Naive thymus-derived CD4-positive, alpha-beta T cell (primary cell): ENCODE data around the gene RAB3B. TPM values are rescaled to one million over a fixed set of nuclear protein-coding genes. Genes with fewer than 3 reads are reported as not detected.

Experiments
- ATAC-seq: fragments of 150-1000 bp; cut with Tn5 transposase; 2 replicates; pipeline ENCODE4 v1.10.0; 2021; ENCODE audit warnings: mild to moderate bottlenecking, moderate library complexity
- CTCF ChIA-PET: fragments of 350-600 bp; sonication (Branson Sonifier 250); formaldehyde crosslinking; loops from one replicate; lab custom pipeline; 2021; ENCODE audit warnings: antibody characterized with exemption; lab: Charles Lee
- POLR2A ChIA-PET: fragments of 350-600 bp; sonication (Branson Sonifier 250); formaldehyde crosslinking; loops from one replicate; lab custom pipeline; 2021; ENCODE audit warnings: antibody characterized with exemption, inconsistent platforms; lab: Charles Lee
- DNase-seq, 9 donors: peaks; one replicate each; pipeline versions ENCODE4 v3.0.0 to v3.0.0-alpha.2; 2020 to 2022; ENCODE audit warnings: mixed read lengths in 1 of 9
- H3K27ac ChIP-seq: one replicate; pipeline ENCODE4 v1.7.0; 2013; ENCODE audit warnings: mild to moderate bottlenecking, low read depth, low read length, moderate library complexity
- H3K27me3 ChIP-seq, 2 donors: one replicate each; pipeline ENCODE4 v1.7.0; 2013; ENCODE audit warnings: low read length in 2 of 2, mild to moderate bottlenecking in 2 of 2, moderate library complexity in 2 of 2; ENCODE audit not compliant: control insufficient read depth in 2 of 2, insufficient read depth in 2 of 2
- H3K36me3 ChIP-seq, 3 experiments: 1 replicate in 2 of 3; 2 replicates in 1 of 3; pipeline ENCODE4 v1.7.0; 2013; ENCODE audit warnings: low read length in 3 of 3, mild to moderate bottlenecking in 3 of 3, moderate library complexity in 1 of 3; ENCODE audit not compliant: insufficient read depth in 3 of 3, control insufficient read depth in 2 of 3
- H3K4me1 ChIP-seq, 2 donors: one replicate each; pipeline ENCODE4 v1.7.0; 2013; ENCODE audit warnings: low read length in 2 of 2, mild to moderate bottlenecking in 2 of 2, moderate library complexity in 1 of 2; ENCODE audit not compliant: control insufficient read depth in 2 of 2, insufficient read depth in 2 of 2
- H3K4me3 ChIP-seq: 2 replicates; pipeline ENCODE4 v1.7.0; 2013; ENCODE audit warnings: mild to moderate bottlenecking, low read length
- H3K9me3 ChIP-seq, 3 experiments: 1 replicate in 2 of 3; 2 replicates in 1 of 3; pipeline ENCODE4 v1.7.0; 2013; ENCODE audit warnings: low read length in 3 of 3; ENCODE audit not compliant: control insufficient read depth in 2 of 3
- H3K27ac Mint-ChIP-seq, 9 donors: one replicate each; pipeline ENCODE4 v1.8.0; 2020 to 2022; ENCODE audit warnings: mixed read lengths in 9 of 9, mild to moderate bottlenecking in 8 of 9, moderate library complexity in 5 of 9, inconsistent platforms in 2 of 9
- H3K27me3 Mint-ChIP-seq, 5 donors: one replicate each; pipeline ENCODE4 v1.8.0; 2021 to 2022; ENCODE audit warnings: mixed read lengths in 5 of 5, mild to moderate bottlenecking in 1 of 5
- H3K36me3 Mint-ChIP-seq, 5 donors: one replicate each; pipeline ENCODE4 v1.8.0; 2020 to 2022; ENCODE audit warnings: mixed read lengths in 5 of 5, mild to moderate bottlenecking in 3 of 5, inconsistent platforms in 1 of 5
- H3K4me1 Mint-ChIP-seq, 7 donors: one replicate each; pipeline ENCODE4 v1.8.0; 2020 to 2022; ENCODE audit warnings: mixed read lengths in 7 of 7, mild to moderate bottlenecking in 3 of 7, inconsistent platforms in 1 of 7
- H3K4me3 Mint-ChIP-seq, 10 donors: one replicate each; pipeline ENCODE4 v1.8.0; 2020 to 2022; ENCODE audit warnings: mild to moderate bottlenecking in 10 of 10, mixed read lengths in 10 of 10, moderate library complexity in 6 of 10, inconsistent platforms in 2 of 10
- H3K9me3 Mint-ChIP-seq, 11 donors: one replicate each; pipeline ENCODE4 v1.8.0; 2020 to 2022; ENCODE audit warnings: mixed read lengths in 11 of 11, mild to moderate bottlenecking in 4 of 11, inconsistent platforms in 1 of 11, moderate library complexity in 1 of 11
- intact Hi-C, 2 donors: fragments of 100-400 bp; cut with micrococcal nuclease; formaldehyde crosslinking; loops; one replicate each; pipeline ENCODE4 v1.15.1; 2023
- polyA plus RNA-seq, 2 donors: library from polyadenylated mRNA; unstranded; fragments of 300-500 nt; fragmentation: Illumina TruSeq; gene quantifications; one replicate each; pipeline ENCODE4 v1.2.3, GENCODE V29; 2021
- total RNA-seq, 6 experiments: library from RNA in 5 of 6; stranded (reverse) in 5 of 6; gene quantifications; 1 replicate in 5 of 6; 2 replicates in 1 of 6; pipeline ENCODE4 v1.2.3 and lab custom pipeline; 2021 to 2026

The RAB3B gene
- total and polyA plus RNA-seq, 7 experiments from 2014 or later: 0.03 TPM; not detected in 6

DNA sequence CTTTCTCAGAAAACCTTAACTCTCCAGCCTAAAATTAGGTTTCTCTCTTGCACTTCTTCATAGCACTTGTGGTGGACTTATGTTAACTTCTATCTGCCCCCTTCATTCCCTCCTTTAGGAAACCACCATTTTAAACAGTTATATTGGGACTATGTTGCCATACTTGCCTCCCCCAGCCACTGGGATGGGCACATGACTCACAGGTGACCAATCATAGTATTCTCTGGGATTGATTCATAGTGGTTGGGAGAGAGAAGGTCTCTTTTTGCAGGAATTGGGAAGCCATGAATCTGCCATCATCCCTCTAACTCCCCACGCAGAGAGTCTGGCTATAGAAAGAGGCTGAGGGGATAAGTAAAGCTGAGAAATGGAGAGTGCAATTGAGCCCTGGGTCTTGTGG is 61.6 kb downstream of the RAB3B start:
- Histone ChIP-seq H3K4me1 (no peaks in the 10 kb centered on the region), H3K36me3 (no peaks in the 10 kb centered on the region), H3K9me3 (no peaks in the 10 kb centered on the region), H3K27ac (no peak overlapping the region), H3K27me3 (no peaks in the 10 kb centered on the region), H3K4me3 (no peak overlapping the region)
- DNase-seq: no peak
- Mint-ChIP-seq H3K27me3 (peaks cover 0 to 21% (median 8%) of the 10 kb centered on the region in 5 donors), H3K4me3 (no peak overlapping the region), H3K36me3 (no peaks in the 10 kb centered on the region), H3K9me3 (peaks cover 0 to 2% (median 0%) of the 10 kb centered on the region in 11 donors), H3K27ac (no peak overlapping the region), H3K4me1 (no peaks in the 10 kb centered on the region)
- intact Hi-C loops: no loop called here
- ATAC-seq: no peak
- CTCF ChIA-PET: no interaction called here
- POLR2A ChIA-PET: no interaction called here

DNA sequence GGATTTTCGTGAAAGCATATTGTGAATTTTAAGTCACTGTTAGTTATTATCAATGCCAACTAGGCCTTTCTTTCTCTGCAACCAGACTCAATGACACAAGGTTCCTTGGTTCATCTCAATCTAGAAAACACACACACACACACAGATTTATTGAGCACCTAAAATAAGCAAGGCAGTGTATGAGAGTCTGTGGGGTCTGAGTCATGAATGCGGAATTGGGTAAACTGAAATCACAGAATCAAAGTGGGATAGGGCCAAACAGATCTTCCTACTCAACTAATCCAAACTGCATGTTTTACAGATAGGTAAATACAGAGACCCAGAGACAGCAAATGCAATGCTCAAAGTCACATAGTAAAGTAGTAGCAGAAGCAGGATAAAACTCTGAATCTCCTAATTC is 63.5 kb downstream of the RAB3B start:
- Mint-ChIP-seq H3K9me3 (peaks cover 0 to 2% (median 0%) of the 10 kb centered on the region in 11 donors), H3K27ac (no peak overlapping the region), H3K27me3 (peaks cover 0 to 20% (median 6%) of the 10 kb centered on the region in 5 donors), H3K4me1 (no peaks in the 10 kb centered on the region), H3K36me3 (no peaks in the 10 kb centered on the region), H3K4me3 (no peak overlapping the region)
- no peaks in the 10 kb centered on the region for H3K36me3 ChIP-seq
- ATAC-seq (no peak), DNase-seq (no peak)
- no peaks in the 10 kb centered on the region for H3K27me3 ChIP-seq
- intact Hi-C loops: no loop called here
- H3K9me3 ChIP-seq: no peaks in the 10 kb centered on the region
- no peaks in the 10 kb centered on the region for H3K4me1 ChIP-seq
- no peak overlapping the region for H3K27ac ChIP-seq
- ChIA-PET POLR2A (no interaction called here), CTCF (no interaction called here)
- no peak overlapping the region for H3K4me3 ChIP-seq

GRCh38 chr1:51926171-51926812 is 64.2 kb downstream of the RAB3B start:
- DNase-seq (peak in 1 of 9 donors; percentile 3), ATAC-seq (no peak)
- intact Hi-C loops: no loop called here
- Mint-ChIP-seq H3K9me3 (peaks cover 0 to 2% (median 0%) of the 10 kb centered on the region in 11 donors), H3K27me3 (peaks cover 0 to 19% (median 6%) of the 10 kb centered on the region in 5 donors), H3K27ac (no peak overlapping the region), H3K36me3 (no peaks in the 10 kb centered on the region), H3K4me1 (no peaks in the 10 kb centered on the region), H3K4me3 (no peak overlapping the region)
- H3K36me3 ChIP-seq: no peaks in the 10 kb centered on the region
- H3K4me1 ChIP-seq: no peaks in the 10 kb centered on the region
- H3K9me3 ChIP-seq: no peaks in the 10 kb centered on the region
- CTCF ChIA-PET: no interaction called here
- no peak overlapping the region for H3K27ac ChIP-seq
- H3K27me3 ChIP-seq: no peaks in the 10 kb centered on the region
- POLR2A ChIA-PET: no interaction called here
- H3K4me3 ChIP-seq: no peak overlapping the region

GRCh38 chr1:51924455-51924854 is 66.0 kb downstream of the RAB3B start:
- intact Hi-C loops: no loop called here
- CTCF ChIA-PET: no interaction called here
- no peaks in the 10 kb centered on the region for H3K4me1 Mint-ChIP-seq
- no peak overlapping the region for H3K27ac Mint-ChIP-seq
- Histone ChIP-seq H3K36me3 (no peaks in the 10 kb centered on the region), H3K27ac (no peak overlapping the region), H3K9me3 (no peaks in the 10 kb centered on the region), H3K27me3 (no peaks in the 10 kb centered on the region), H3K4me3 (no peak overlapping the region), H3K4me1 (no peaks in the 10 kb centered on the region)
- H3K4me3 Mint-ChIP-seq: no peak overlapping the region
- peaks cover 0 to 2% (median 0%) of the 10 kb centered on the region in 11 donors for H3K9me3 Mint-ChIP-seq
- H3K36me3 Mint-ChIP-seq: no peaks in the 10 kb centered on the region
- POLR2A ChIA-PET: no interaction called here
- peaks cover 0 to 22% (median 10%) of the 10 kb centered on the region in 5 donors for H3K27me3 Mint-ChIP-seq
- no peak for ATAC-seq
- DNase-seq: no peak

GRCh38 chr1:51922040-51922439 is 68.5 kb downstream of the RAB3B start:
- intact Hi-C loops: no loop called here
- ChIA-PET POLR2A (no interaction called here), CTCF (no interaction called here)
- no peaks in the 10 kb centered on the region for H3K4me1 Mint-ChIP-seq
- no peaks in the 10 kb centered on the region for H3K36me3 Mint-ChIP-seq
- Histone ChIP-seq H3K4me3 (no peak overlapping the region), H3K27ac (no peak overlapping the region), H3K36me3 (no peaks in the 10 kb centered on the region), H3K27me3 (no peaks in the 10 kb centered on the region), H3K9me3 (no peaks in the 10 kb centered on the region), H3K4me1 (no peaks in the 10 kb centered on the region)
- DNase-seq: no peak
- no peak overlapping the region for H3K27ac Mint-ChIP-seq
- peaks cover 0 to 18% (median 13%) of the 10 kb centered on the region in 5 donors for H3K27me3 Mint-ChIP-seq
- ATAC-seq: no peak
- peaks cover 0 to 2% (median 0%) of the 10 kb centered on the region in 11 donors for H3K9me3 Mint-ChIP-seq
- no peak overlapping the region for H3K4me3 Mint-ChIP-seq

DNA sequence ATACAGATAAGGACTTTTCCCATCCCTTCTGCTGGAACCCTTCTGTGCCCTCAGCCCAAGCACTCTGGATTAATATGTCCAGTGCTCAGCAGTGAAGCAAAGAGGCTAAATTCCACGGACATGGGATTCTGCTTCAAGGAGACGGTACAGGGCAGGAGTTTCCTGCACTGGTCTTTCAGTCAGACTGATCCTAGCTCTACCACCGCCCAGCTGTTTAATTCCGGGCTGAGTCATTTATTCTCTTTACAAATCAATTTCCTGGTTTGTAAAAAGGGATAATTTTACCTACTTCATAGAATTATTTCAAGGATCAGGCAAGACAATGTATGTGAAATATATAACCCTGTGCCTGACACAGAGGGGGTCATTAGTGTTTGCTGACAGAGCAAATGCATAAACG is 70.4 kb downstream of the RAB3B start:
- intact Hi-C loops: no loop called here
- no peak overlapping the region for H3K4me3 Mint-ChIP-seq
- no peaks in the 10 kb centered on the region for H3K9me3 Mint-ChIP-seq
- ATAC-seq (no peak), DNase-seq (no peak)
- no peak overlapping the region for H3K27ac ChIP-seq
- no peaks in the 10 kb centered on the region for H3K4me1 ChIP-seq
- POLR2A ChIA-PET: no interaction called here
- CTCF ChIA-PET: no interaction called here
- H3K4me1 Mint-ChIP-seq: no peaks in the 10 kb centered on the region
- H3K27me3 ChIP-seq: no peaks in the 10 kb centered on the region
- no peak overlapping the region for H3K4me3 ChIP-seq
- H3K36me3 ChIP-seq: no peaks in the 10 kb centered on the region
- no peaks in the 10 kb centered on the region for H3K36me3 Mint-ChIP-seq
- no peak overlapping the region for H3K27ac Mint-ChIP-seq
- no peaks in the 10 kb centered on the region for H3K9me3 ChIP-seq
- peaks cover 0 to 24% (median 13%) of the 10 kb centered on the region in 5 donors for H3K27me3 Mint-ChIP-seq

DNA sequence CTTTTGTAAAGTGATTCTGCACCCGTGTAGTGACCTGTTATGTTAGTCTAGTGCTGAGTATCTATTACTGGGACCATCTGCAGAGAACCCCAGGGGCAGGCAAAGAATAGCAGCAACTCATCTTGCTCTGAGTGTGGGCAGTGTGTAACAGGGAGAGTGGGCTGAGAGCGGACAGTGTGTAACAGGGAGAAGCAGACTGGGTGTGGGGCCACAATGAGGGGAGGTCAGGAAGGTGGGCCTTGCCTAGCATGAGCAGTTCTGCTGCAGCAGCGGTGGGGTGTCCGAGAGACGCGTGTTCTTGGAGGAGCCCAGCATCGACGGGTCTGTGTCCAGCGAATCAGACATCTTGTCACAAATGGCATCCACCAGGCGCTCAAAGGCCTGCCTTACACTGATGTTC is 70.8 kb downstream of the RAB3B start:
- Histone ChIP-seq H3K36me3 (no peaks in the 10 kb centered on the region), H3K4me3 (no peak overlapping the region), H3K9me3 (no peaks in the 10 kb centered on the region), H3K4me1 (no peaks in the 10 kb centered on the region), H3K27ac (no peak overlapping the region), H3K27me3 (no peaks in the 10 kb centered on the region)
- H3K27me3 Mint-ChIP-seq: peaks cover 0 to 28% (median 13%) of the 10 kb centered on the region in 5 donors
- DNase-seq: no peak
- no peaks in the 10 kb centered on the region for H3K36me3 Mint-ChIP-seq
- ChIA-PET POLR2A (no interaction called here), CTCF (no interaction called here)
- ATAC-seq: no peak
- H3K4me1 Mint-ChIP-seq: no peaks in the 10 kb centered on the region
- intact Hi-C loops: no loop called here
- H3K9me3 Mint-ChIP-seq: no peaks in the 10 kb centered on the region
- no peak overlapping the region for H3K4me3 Mint-ChIP-seq
- no peak overlapping the region for H3K27ac Mint-ChIP-seq
